ENCODE data around the gene ZBTB7C. TPM values are rescaled to one million over a fixed set of nuclear protein-coding genes. Genes with fewer than 3 reads are reported as not detected.

The ZBTB7C gene
- total and polyA plus RNA-seq, 2 of the 8 experiments (the other 6 are each of a cell fraction or from before 2014, with no cell fraction given) = 0.15 to 0.45 TPM

DNA sequence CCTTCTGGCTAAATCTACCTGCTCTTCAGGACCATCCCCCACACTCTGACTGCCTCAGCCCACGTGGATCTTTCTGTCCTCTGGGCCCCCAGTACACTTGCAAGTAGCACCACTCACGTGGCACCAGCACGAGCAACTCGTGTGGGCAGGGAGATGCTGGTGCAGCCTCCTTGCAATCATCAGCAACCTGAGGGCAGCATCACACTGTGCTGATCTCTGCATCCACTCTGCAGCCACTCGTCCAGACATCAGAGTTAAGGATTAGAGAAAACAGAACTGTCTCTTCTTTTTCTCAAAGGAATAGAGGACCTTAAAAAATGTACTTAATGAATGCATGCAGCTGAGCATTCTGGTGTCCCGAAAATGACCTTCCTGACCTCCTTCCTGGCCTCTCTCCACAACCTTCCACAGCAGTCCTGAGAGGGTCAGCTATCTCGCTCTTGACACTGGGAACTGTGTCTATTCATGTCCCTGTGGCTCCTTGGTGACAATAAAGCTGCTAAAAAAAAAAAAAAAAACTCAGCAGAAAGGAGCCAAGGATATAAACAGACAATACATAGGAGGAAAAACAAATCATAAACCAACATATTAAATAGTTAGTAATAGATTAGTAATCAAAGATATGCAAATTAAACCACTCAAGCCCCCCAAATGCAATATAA, 145.9 kb downstream of the ZBTB7C start:
- Histone ChIP-seq H2BK5ac (ENCODE audit: low read depth, low read length) (no peak overlapping the region), H3K56ac (replicated peaks; ENCODE audit: insufficient read length, low read depth, low read length) (no peak overlapping the region), H2BK120ac (replicated peaks; ENCODE audit: low read depth, low read length) (no peak overlapping the region), H2BK12ac (ENCODE audit: low read depth, low read length) (no peak overlapping the region), H2AFZ (ENCODE audit: low read length) (no peak overlapping the region), H3K4me3 (ENCODE audit: extremely low read depth in 1 of 4, insufficient read depth in 2 of 4, low read depth in 3 of 4, low read length in 4 of 4) (no peak overlapping the region), H4K5ac (ENCODE audit: insufficient read length, low read depth, low read length) (no peak overlapping the region), H3K79me1 (ENCODE audit: low read depth, low read length) (no peaks in the 10 kb centered on the region), H3K79me2 (ENCODE audit: control insufficient read depth in 1 of 2, insufficient read depth in 2 of 2, low read length in 2 of 2) (no peaks in the 10 kb centered on the region), H2AK5ac (ENCODE audit: low read depth, low read length) (no peak overlapping the region), H3K18ac (ENCODE audit: extremely low read depth, low read length) (no peak overlapping the region), H3K23me2 (ENCODE audit: low read depth, low read length) (no peaks in the 10 kb centered on the region), H3K36me3 (ENCODE audit: control insufficient read depth in 2 of 4, insufficient read depth in 4 of 4, low read length in 3 of 4) (no peaks in the 10 kb centered on the region), H4K8ac (ENCODE audit: extremely low read depth, insufficient read depth, low read length) (no peak overlapping the region), H3K9ac (replicated peaks in 1 of 4; ENCODE audit: extremely low read depth in 1 of 4, low read depth in 3 of 4, low read length in 3 of 4) (no peak overlapping the region), H3K27ac (ENCODE audit: low read depth, low read length) (no peak overlapping the region), H3K4ac (replicated peaks; ENCODE audit: insufficient read length, low read depth, low read length) (no peak overlapping the region), H3K27me3 (replicated peaks in 1 of 4; ENCODE audit: control insufficient read depth in 3 of 4, extremely low read depth in 1 of 4, insufficient read depth in 3 of 4, low read length in 3 of 4) (no peaks in the 10 kb centered on the region), H2BK20ac (ENCODE audit: low read length) (no peak overlapping the region), H3K9me3 (ENCODE audit: insufficient read depth in 2 of 2, low read depth in 1 of 2, low read length in 1 of 2) (no peaks in the 10 kb centered on the region; a peak in 1 of 4 replicates), H3K23ac (ENCODE audit: insufficient read length) (no peak overlapping the region), H3K14ac (ENCODE audit: insufficient read length) (no peak overlapping the region), H2BK15ac (ENCODE audit: low read length) (no peak overlapping the region), H3K4me2 (ENCODE audit: insufficient read depth in 1 of 2, low read depth in 2 of 2, low read length in 2 of 2) (no peak overlapping the region), H4K20me1 (replicated peaks in 1 of 2; ENCODE audit: control insufficient read depth in 1 of 2, insufficient read depth in 2 of 2, low read length in 2 of 2) (no peaks in the 10 kb centered on the region), H3K4me1 (replicated peaks in 1 of 4; ENCODE audit: control insufficient read depth in 3 of 4, insufficient read depth in 4 of 4, low read length in 3 of 4) (no peaks in the 10 kb centered on the region), H4K91ac (replicated peaks; ENCODE audit: insufficient read length, low read length) (no peak overlapping the region)
- TF ChIP-seq RBBP5 (IDR thresholded peaks at IDR 0.05; ENCODE audit: borderline replicate concordance, low read depth, low read length) = no peak
- no peak for TF ChIP-seq ZNF274 (IDR thresholded peaks at IDR 0.05; ENCODE audit: borderline replicate concordance, extremely low read depth, low read length)
- TF ChIP-seq NRF1 (IDR thresholded peaks at IDR 0.05; ENCODE audit: low read depth, low read length) = no peak
- no peak for FAIRE-seq
- DNase-seq (ENCODE audit: low read depth in 1 of 2, low spot score in 2 of 2) = no peak
- CTCF ChIA-PET (ENCODE audit: partially characterized antibody) = interaction anchor here (1.3 to 2.1 kb wide), 3 partner anchors 32 to 188 kb away, joined by 4 to 7 read pairs (median 5); no protein-coding TSS in a partner anchor
- POLR2A ChIA-PET (ENCODE audit: partially characterized antibody) = no interaction called here
- 78% methylated on average over 7 of the region's 7 CpGs; no CpG with 5 or more reads in 1 of the 2 experiments for WGBS, 2 experiments (ENCODE audit: extremely low coverage in 1 of 2, insufficient coverage in 1 of 2, insufficient read length in 1 of 2, insufficient replicate concordance in 2 of 2, low coverage in 1 of 2, low lambda C conversion rate in 2 of 2, missing lambda C conversion rate in 1 of 2)
